GF-D8 (cell line): ENCODE measurements around the gene TMEM271.

Source experiments
- DNase-seq: peaks from one replicate; lab custom pipeline; 2025; lab: John Stamatoyannopoulos, UW

The TMEM271 gene

GRCh38 chr4:581181-581580, 5.1 kb upstream of the TMEM271 start:
- DNase-seq, result no peak

GRCh38 chr4:579543-580175, 3.6 kb upstream of the TMEM271 start:
- DNase-seq, result no peak

GRCh38 chr4:578451-579443, 2.7 kb upstream of the TMEM271 start:
- no peak for DNase-seq

GRCh38 chr4:577499-578450, 1.7 kb upstream of the TMEM271 start:
- DNase-seq, result no peak

- no peak for DNase-seq
These were observed 950 bp upstream of the TMEM271 start for GRCh38 chr4:576991-577498.

GRCh38 chr4:575281-576141, 584 bp downstream of the TMEM271 start:
- DNase-seq, result no peak

GRCh38 chr4:574346-575161, 1.5 kb downstream of the TMEM271 start:
- DNase-seq, result no peak

- DNase-seq, result no peak
These were observed 2.8 kb downstream of the TMEM271 start for GRCh38 chr4:573122-573892.

- DNase-seq, result no peak
These were observed 3.5 kb downstream of the TMEM271 start for GRCh38 chr4:572594-572993.

GRCh38 chr4:571838-572572, 4.1 kb downstream of the TMEM271 start:
- no peak for DNase-seq

- DNase-seq, result no peak
These were observed 5.3 kb downstream of the TMEM271 start for GRCh38 chr4:570754-571153.

GRCh38 chr4:569958-570667, 6.0 kb downstream of the TMEM271 start:
- no peak for DNase-seq

- no peak for DNase-seq
These were observed 7.1 kb downstream of the TMEM271 start for GRCh38 chr4:568962-569361.

GRCh38 chr4:568351-568652, 7.8 kb downstream of the TMEM271 start:
- no peak for DNase-seq

GRCh38 chr4:567457-568350, 8.4 kb downstream of the TMEM271 start:
- DNase-seq, result no peak

GRCh38 chr4:566508-567295, 9.4 kb downstream of the TMEM271 start:
- DNase-seq, result no peak
